IPS-20b (cell line): ENCODE data around the gene SHTN1.

ENCODE experiments used
- H3K27ac ChIP-seq: one replicate; pipeline ENCODE4 v1.5.1; 2013; ENCODE audit warnings: low read length
- H3K27me3 ChIP-seq: 2 replicates; pipeline ENCODE4 v1.6.1; 2013; ENCODE audit warnings: mild to moderate bottlenecking, low read length, inconsistent platforms; ENCODE audit not compliant: insufficient read depth
- H3K36me3 ChIP-seq: 2 replicates; pipeline ENCODE4 v1.6.1; 2013; ENCODE audit warnings: low read depth, mild to moderate bottlenecking, inconsistent platforms, low read length, moderate library complexity; ENCODE audit not compliant: insufficient read depth
- H3K4me1 ChIP-seq: 2 replicates; pipeline ENCODE4 v1.6.1; 2013; ENCODE audit warnings: mild to moderate bottlenecking, control low read depth, inconsistent platforms, low read length, moderate library complexity; ENCODE audit not compliant: insufficient read depth
- H3K4me3 ChIP-seq: 2 replicates; pipeline ENCODE4 v1.5.1; 2013; ENCODE audit warnings: mild to moderate bottlenecking, low read length, inconsistent platforms
- H3K9ac ChIP-seq: 2 replicates; pipeline ENCODE4 v1.6.1; 2013; ENCODE audit warnings: low read depth, mild to moderate bottlenecking, inconsistent platforms, low read length, moderate library complexity
- H3K9me3 ChIP-seq: 2 replicates; pipeline ENCODE4 v1.6.1; 2013; ENCODE audit warnings: mild to moderate bottlenecking, low read depth, low read length, inconsistent platforms; ENCODE audit not compliant: insufficient read depth

The SHTN1 gene

GRCh38 chr10:116984202-116984990 lies 20.6 kb downstream of the SHTN1 start:
- no peaks in the 10 kb centered on the region for H3K27me3 ChIP-seq
- no peak overlapping the region for H3K9ac ChIP-seq
- H3K36me3 ChIP-seq, result no peaks in the 10 kb centered on the region
- no peak overlapping the region for H3K27ac ChIP-seq
- H3K4me3 ChIP-seq, result no peak overlapping the region
- peaks cover 13% of the 10 kb centered on the region for H3K4me1 ChIP-seq
- no peaks in the 10 kb centered on the region for H3K9me3 ChIP-seq

- H3K36me3 ChIP-seq, result no peaks in the 10 kb centered on the region
- H3K9me3 ChIP-seq, result no peaks in the 10 kb centered on the region
- H3K4me3 ChIP-seq, result no peak overlapping the region
- H3K9ac ChIP-seq, result no peak overlapping the region; the same call in 1 of the 2 replicates
- no peaks in the 10 kb centered on the region for H3K27me3 ChIP-seq
- no peak overlapping the region for H3K27ac ChIP-seq
- H3K4me1 ChIP-seq, result peaks cover 16% of the 10 kb centered on the region
Observed at GRCh38 chr10:116980041-116980440, 24.9 kb downstream of the SHTN1 start.

GRCh38 chr10:116978901-116979300 lies 26.1 kb downstream of the SHTN1 start:
- Histone ChIP-seq H3K36me3 (no peaks in the 10 kb centered on the region), H3K4me3 (peak overlapping the region; percentile 25; the same call in 1 of the 2 replicates), H3K4me1 (peaks cover 27% of the 10 kb centered on the region), H3K27ac (no peak overlapping the region), H3K9me3 (no peaks in the 10 kb centered on the region), H3K27me3 (no peaks in the 10 kb centered on the region), H3K9ac (peak overlapping the region; percentile 23)

- no peak overlapping the region for H3K27ac ChIP-seq
- no peaks in the 10 kb centered on the region for H3K27me3 ChIP-seq
- no peak overlapping the region for H3K4me3 ChIP-seq
- peaks cover 7% of the 10 kb centered on the region for H3K9me3 ChIP-seq
- peaks cover 26% of the 10 kb centered on the region for H3K4me1 ChIP-seq
- H3K9ac ChIP-seq, result no peak overlapping the region
- no peaks in the 10 kb centered on the region for H3K36me3 ChIP-seq
Observed at GRCh38 chr10:116974456-116975005, 30.5 kb downstream of the SHTN1 start.

- H3K9me3 ChIP-seq, result peaks cover 7% of the 10 kb centered on the region
- H3K27ac ChIP-seq, result no peak overlapping the region
- H3K4me3 ChIP-seq, result no peak overlapping the region
- H3K9ac ChIP-seq, result no peak overlapping the region
- no peaks in the 10 kb centered on the region for H3K27me3 ChIP-seq
- H3K4me1 ChIP-seq, result peaks cover 21% of the 10 kb centered on the region
- H3K36me3 ChIP-seq, result no peaks in the 10 kb centered on the region
Observed at GRCh38 chr10:116973946-116974455, 31.0 kb downstream of the SHTN1 start.

- Histone ChIP-seq H3K9me3 (peaks cover 7% of the 10 kb centered on the region), H3K27me3 (no peaks in the 10 kb centered on the region), H3K36me3 (no peaks in the 10 kb centered on the region), H3K4me3 (no peak overlapping the region), H3K4me1 (peaks cover 17% of the 10 kb centered on the region), H3K27ac (no peak overlapping the region), H3K9ac (no peak overlapping the region)
Observed at GRCh38 chr10:116973371-116973905, 31.5 kb downstream of the SHTN1 start.

- Histone ChIP-seq H3K27ac (no peak overlapping the region), H3K9me3 (peaks cover 7% of the 10 kb centered on the region), H3K36me3 (no peaks in the 10 kb centered on the region), H3K4me3 (no peak overlapping the region), H3K4me1 (peaks cover 17% of the 10 kb centered on the region), H3K27me3 (no peaks in the 10 kb centered on the region), H3K9ac (no peak overlapping the region)
Observed at GRCh38 chr10:116972131-116972530, 32.9 kb downstream of the SHTN1 start.

- Histone ChIP-seq H3K4me3 (no peak overlapping the region), H3K9me3 (peaks cover 7% of the 10 kb centered on the region), H3K27me3 (no peaks in the 10 kb centered on the region), H3K4me1 (peaks cover 15% of the 10 kb centered on the region), H3K36me3 (no peaks in the 10 kb centered on the region), H3K27ac (no peak overlapping the region), H3K9ac (no peak overlapping the region)
Observed at GRCh38 chr10:116970050-116970449, 34.9 kb downstream of the SHTN1 start.

- no peak overlapping the region for H3K4me3 ChIP-seq
- no peaks in the 10 kb centered on the region for H3K4me1 ChIP-seq
- H3K27me3 ChIP-seq, result no peaks in the 10 kb centered on the region
- H3K9me3 ChIP-seq, result peaks cover 7% of the 10 kb centered on the region
- H3K27ac ChIP-seq, result no peak overlapping the region
- no peak overlapping the region for H3K9ac ChIP-seq
- no peaks in the 10 kb centered on the region for H3K36me3 ChIP-seq
Observed at GRCh38 chr10:116968331-116968730, 36.7 kb downstream of the SHTN1 start.

- Histone ChIP-seq H3K4me3 (no peak overlapping the region), H3K9me3 (no peaks in the 10 kb centered on the region), H3K36me3 (no peaks in the 10 kb centered on the region), H3K27ac (no peak overlapping the region), H3K4me1 (no peaks in the 10 kb centered on the region; the same call in 1 of the 2 replicates), H3K27me3 (no peaks in the 10 kb centered on the region), H3K9ac (no peak overlapping the region)
Observed at GRCh38 chr10:116961406-116962251, 43.4 kb downstream of the SHTN1 start.

- H3K9me3 ChIP-seq, result no peaks in the 10 kb centered on the region
- H3K27ac ChIP-seq, result no peak overlapping the region
- H3K9ac ChIP-seq, result no peak overlapping the region
- no peak overlapping the region for H3K4me3 ChIP-seq
- no peaks in the 10 kb centered on the region; the same call in 1 of the 2 replicates for H3K4me1 ChIP-seq
- no peaks in the 10 kb centered on the region for H3K27me3 ChIP-seq
- H3K36me3 ChIP-seq, result no peaks in the 10 kb centered on the region
Observed at GRCh38 chr10:116960066-116960776, 44.8 kb downstream of the SHTN1 start.
